ENCODE measurements around the gene C9orf43. TPM values are rescaled to one million over a fixed set of nuclear protein-coding genes. Genes with fewer than 3 reads are reported as not detected.

The C9orf43 gene
- polyA plus RNA-seq, 2 donors = 0.20 to 0.33 TPM

GRCh38 chr9:113474360-113475028 is 63.9 kb downstream of the C9orf43 start:
- Histone ChIP-seq H3K27ac (ENCODE audit: low read depth in 2 of 2, low read length in 1 of 2) (no peak overlapping the region), H3K4me1 (ENCODE audit: control insufficient read depth in 2 of 2, insufficient read depth in 2 of 2, low read length in 1 of 2) (peaks cover 3 to 4% of the 10 kb centered on the region in 2 donors), H3K9me3 (ENCODE audit: control insufficient read depth in 2 of 2, insufficient read depth in 1 of 2, low read depth in 1 of 2, low read length in 1 of 2) (no peaks in the 10 kb centered on the region), H3K27me3 (ENCODE audit: control insufficient read depth in 1 of 2, insufficient read depth in 2 of 2, low read length in 2 of 2) (no peaks in the 10 kb centered on the region), H3K36me3 (ENCODE audit: control insufficient read depth in 2 of 2, insufficient read depth in 2 of 2, low read length in 1 of 2) (no peaks in the 10 kb centered on the region), H3K4me3 (ENCODE audit: low read depth in 1 of 2, low read length in 2 of 2) (no peak overlapping the region)
- 74 to 82% methylated on average over 8 of the region's 8 CpGs for WGBS, 2 donors

DNA sequence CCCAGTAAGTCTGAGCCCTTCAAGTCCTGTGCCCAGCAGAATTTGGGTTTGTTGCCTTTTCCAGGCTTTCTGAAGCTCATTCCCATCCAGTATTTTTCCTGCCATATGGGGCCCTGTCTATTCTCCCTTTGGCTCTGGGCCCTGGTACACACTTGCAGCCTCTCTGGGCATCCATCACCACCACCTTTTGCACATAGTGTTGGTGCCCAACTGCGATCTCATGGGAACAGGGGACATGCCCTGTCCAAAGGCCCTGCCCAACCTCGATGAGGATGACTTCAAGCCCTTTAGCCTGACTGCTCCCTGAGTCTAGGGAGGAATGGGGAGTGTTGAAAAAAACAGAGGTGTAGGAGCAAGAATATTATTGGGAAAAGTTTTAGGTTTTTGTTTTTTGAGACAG is 64.5 kb downstream of the C9orf43 start:
- no peaks in the 10 kb centered on the region for H3K27me3 ChIP-seq (ENCODE audit: control insufficient read depth in 1 of 2, insufficient read depth in 2 of 2, low read length in 2 of 2)
- WGBS, 2 donors = 95 to 97% methylated on average over 2 of the region's 2 CpGs
- no peak overlapping the region for H3K4me3 ChIP-seq (ENCODE audit: low read depth in 1 of 2, low read length in 2 of 2)
- H3K36me3 ChIP-seq (ENCODE audit: control insufficient read depth in 2 of 2, insufficient read depth in 2 of 2, low read length in 1 of 2) = no peaks in the 10 kb centered on the region
- no peak overlapping the region for H3K27ac ChIP-seq (ENCODE audit: low read depth in 2 of 2, low read length in 1 of 2)
- H3K9me3 ChIP-seq (ENCODE audit: control insufficient read depth in 2 of 2, insufficient read depth in 1 of 2, low read depth in 1 of 2, low read length in 1 of 2) = no peaks in the 10 kb centered on the region
- peaks cover 3 to 4% of the 10 kb centered on the region in 2 donors for H3K4me1 ChIP-seq (ENCODE audit: control insufficient read depth in 2 of 2, insufficient read depth in 2 of 2, low read length in 1 of 2)

DNA sequence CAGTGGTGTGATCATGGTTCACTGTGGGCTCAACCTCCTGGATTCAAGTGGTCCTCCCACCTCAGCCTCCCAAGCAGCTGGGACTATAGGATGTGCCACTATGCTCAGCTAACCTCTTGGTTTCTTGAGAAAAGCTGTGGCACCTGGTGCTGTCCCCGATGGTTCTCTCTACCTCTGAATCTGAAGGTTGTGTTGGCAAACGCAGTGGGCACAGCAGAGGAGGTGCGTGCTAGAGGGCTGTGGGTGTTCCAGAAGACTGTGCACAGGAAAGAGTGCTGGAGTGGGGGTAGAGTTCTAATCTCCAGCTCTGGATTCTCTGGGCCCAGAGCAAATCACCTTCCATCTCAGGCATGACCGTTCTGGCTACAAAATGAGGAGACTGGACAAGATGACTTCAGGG is 65.4 kb downstream of the C9orf43 start:
- Histone ChIP-seq H3K36me3 (ENCODE audit: control insufficient read depth in 2 of 2, insufficient read depth in 2 of 2, low read length in 1 of 2) (no peaks in the 10 kb centered on the region), H3K4me1 (ENCODE audit: control insufficient read depth in 2 of 2, insufficient read depth in 2 of 2, low read length in 1 of 2) (peaks cover 3 to 4% of the 10 kb centered on the region in 2 donors), H3K4me3 (ENCODE audit: low read depth in 1 of 2, low read length in 2 of 2) (no peak overlapping the region), H3K27ac (ENCODE audit: low read depth in 2 of 2, low read length in 1 of 2) (no peak overlapping the region), H3K27me3 (ENCODE audit: control insufficient read depth in 1 of 2, insufficient read depth in 2 of 2, low read length in 2 of 2) (no peaks in the 10 kb centered on the region), H3K9me3 (ENCODE audit: control insufficient read depth in 2 of 2, insufficient read depth in 1 of 2, low read depth in 1 of 2, low read length in 1 of 2) (no peaks in the 10 kb centered on the region)
- 94 to 97% methylated on average over 4 of the region's 4 CpGs for WGBS, 2 donors

GRCh38 chr9:113476511-113476916 is 66.0 kb downstream of the C9orf43 start:
- WGBS, 2 donors = 64 to 75% methylated on average over 4 of the region's 4 CpGs
- no peak overlapping the region for H3K4me3 ChIP-seq (ENCODE audit: low read depth in 1 of 2, low read length in 2 of 2)
- H3K27ac ChIP-seq (ENCODE audit: low read depth in 2 of 2, low read length in 1 of 2) = no peak overlapping the region
- peaks cover 3 to 4% of the 10 kb centered on the region in 2 donors for H3K4me1 ChIP-seq (ENCODE audit: control insufficient read depth in 2 of 2, insufficient read depth in 2 of 2, low read length in 1 of 2)
- no peaks in the 10 kb centered on the region for H3K27me3 ChIP-seq (ENCODE audit: control insufficient read depth in 1 of 2, insufficient read depth in 2 of 2, low read length in 2 of 2)
- no peaks in the 10 kb centered on the region for H3K9me3 ChIP-seq (ENCODE audit: control insufficient read depth in 2 of 2, insufficient read depth in 1 of 2, low read depth in 1 of 2, low read length in 1 of 2)
- no peaks in the 10 kb centered on the region for H3K36me3 ChIP-seq (ENCODE audit: control insufficient read depth in 2 of 2, insufficient read depth in 2 of 2, low read length in 1 of 2)

DNA sequence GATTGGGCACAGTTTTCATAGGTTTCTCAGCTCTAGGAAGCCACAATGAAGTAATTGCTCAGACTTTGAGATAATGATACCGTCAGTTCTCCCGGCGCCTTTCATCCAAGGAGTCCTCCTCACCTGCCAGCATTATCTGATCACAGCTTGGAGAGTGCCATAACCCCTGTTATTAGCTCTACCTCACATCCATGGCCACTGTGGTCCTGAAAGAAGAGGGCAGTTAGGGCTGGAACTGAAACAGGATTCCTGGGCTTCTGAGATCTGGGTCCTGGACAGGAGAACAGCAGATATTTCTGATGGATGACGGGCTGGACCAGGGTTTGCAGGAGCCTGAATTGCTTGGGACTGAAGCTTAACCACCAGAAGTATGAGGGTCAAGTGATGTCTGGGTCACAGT is 66.5 kb downstream of the C9orf43 start:
- H3K4me1 ChIP-seq (ENCODE audit: control insufficient read depth in 2 of 2, insufficient read depth in 2 of 2, low read length in 1 of 2) = peaks cover 3 to 4% of the 10 kb centered on the region in 2 donors
- 93 to 97% methylated on average over 4 of the region's 4 CpGs for WGBS, 2 donors
- no peak overlapping the region for H3K27ac ChIP-seq (ENCODE audit: low read depth in 2 of 2, low read length in 1 of 2)
- no peaks in the 10 kb centered on the region for H3K36me3 ChIP-seq (ENCODE audit: control insufficient read depth in 2 of 2, insufficient read depth in 2 of 2, low read length in 1 of 2)
- no peak overlapping the region for H3K4me3 ChIP-seq (ENCODE audit: low read depth in 1 of 2, low read length in 2 of 2)
- no peaks in the 10 kb centered on the region for H3K27me3 ChIP-seq (ENCODE audit: control insufficient read depth in 1 of 2, insufficient read depth in 2 of 2, low read length in 2 of 2)
- H3K9me3 ChIP-seq (ENCODE audit: control insufficient read depth in 2 of 2, insufficient read depth in 1 of 2, low read depth in 1 of 2, low read length in 1 of 2) = no peaks in the 10 kb centered on the region

DNA sequence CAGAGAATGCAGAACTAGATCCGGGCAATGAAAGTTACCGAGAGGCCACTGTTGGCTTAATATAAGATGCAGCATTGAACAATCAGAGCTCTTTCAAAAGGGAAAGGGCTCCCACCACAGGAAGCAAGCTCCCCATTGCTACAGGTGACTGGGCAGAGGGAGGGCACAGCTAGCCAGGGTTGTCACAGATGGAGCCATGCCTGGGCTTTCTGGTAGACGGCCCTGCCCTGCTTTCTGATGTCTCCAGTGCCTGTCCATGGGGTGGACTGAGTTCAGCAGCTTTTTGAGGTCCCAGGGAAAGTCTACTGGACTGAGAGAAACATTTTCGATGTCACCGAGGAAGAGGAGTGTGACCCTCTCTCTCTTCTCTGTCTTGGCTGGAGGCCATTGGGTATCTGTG is 67.1 kb downstream of the C9orf43 start:
- Histone ChIP-seq H3K27me3 (ENCODE audit: control insufficient read depth in 1 of 2, insufficient read depth in 2 of 2, low read length in 2 of 2) (no peaks in the 10 kb centered on the region), H3K4me1 (ENCODE audit: control insufficient read depth in 2 of 2, insufficient read depth in 2 of 2, low read length in 1 of 2) (peaks cover 3 to 4% of the 10 kb centered on the region in 2 donors), H3K27ac (ENCODE audit: low read depth in 2 of 2, low read length in 1 of 2) (no peak overlapping the region), H3K4me3 (ENCODE audit: low read depth in 1 of 2, low read length in 2 of 2) (no peak overlapping the region), H3K9me3 (ENCODE audit: control insufficient read depth in 2 of 2, insufficient read depth in 1 of 2, low read depth in 1 of 2, low read length in 1 of 2) (no peaks in the 10 kb centered on the region), H3K36me3 (ENCODE audit: control insufficient read depth in 2 of 2, insufficient read depth in 2 of 2, low read length in 1 of 2) (no peaks in the 10 kb centered on the region)
- 89 to 94% methylated on average over 5 of the region's 5 CpGs for WGBS, 2 donors

DNA sequence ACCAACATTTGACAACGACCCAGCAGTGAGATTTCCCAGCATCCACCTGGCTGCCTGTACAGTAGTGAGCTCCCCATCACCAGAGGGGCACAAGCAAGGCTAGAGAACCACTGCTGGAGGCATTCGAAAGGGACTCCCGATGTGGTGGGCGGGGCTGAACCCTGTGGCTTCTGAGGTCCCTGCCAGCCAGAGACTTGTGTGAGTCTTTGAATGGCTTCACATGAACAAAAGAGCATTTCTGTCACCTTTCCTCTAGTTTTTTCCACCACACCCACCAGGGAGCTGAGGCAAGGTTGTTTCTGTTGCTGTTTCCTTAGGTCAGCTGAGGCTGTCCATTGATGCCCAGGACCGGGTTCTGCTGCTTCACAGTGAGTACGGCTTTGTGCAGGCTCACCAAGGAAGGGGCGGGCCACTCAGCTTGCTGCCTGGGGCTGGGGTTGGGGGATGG is 68.7 kb downstream of the C9orf43 start:
- no peaks in the 10 kb centered on the region for H3K36me3 ChIP-seq (ENCODE audit: control insufficient read depth in 2 of 2, insufficient read depth in 2 of 2, low read length in 1 of 2)
- H3K4me1 ChIP-seq (ENCODE audit: control insufficient read depth in 2 of 2, insufficient read depth in 2 of 2, low read length in 1 of 2) = peaks cover 3 to 4% of the 10 kb centered on the region in 2 donors
- H3K27ac ChIP-seq (ENCODE audit: low read depth in 2 of 2, low read length in 1 of 2) = no peak overlapping the region
- H3K4me3 ChIP-seq (ENCODE audit: low read depth in 1 of 2, low read length in 2 of 2) = no peak overlapping the region
- no peaks in the 10 kb centered on the region for H3K9me3 ChIP-seq (ENCODE audit: control insufficient read depth in 2 of 2, insufficient read depth in 1 of 2, low read depth in 1 of 2, low read length in 1 of 2)
- no peaks in the 10 kb centered on the region for H3K27me3 ChIP-seq (ENCODE audit: control insufficient read depth in 1 of 2, insufficient read depth in 2 of 2, low read length in 2 of 2)
- WGBS, 2 donors = 67 to 74% methylated on average over 7 of the region's 7 CpGs

Other genes with a start within 250 kb of the C9orf43 start
- gene FKBP15, start 189.5 kb upstream of the C9orf43 start, polyA plus RNA-seq = 10 to 100 TPM; 10.5 to 11.6 TPM
- 10 to 100 TPM in 1 of 2 donors, 1 to 10 TPM in 1; 5.4 to 10.4 TPM for gene SLC31A1, start 189.2 kb upstream of the C9orf43 start, polyA plus RNA-seq
- gene CDC26, start 135.2 kb upstream of the C9orf43 start, polyA plus RNA-seq = 10 to 100 TPM; 13.5 to 27.9 TPM
- 10 to 100 TPM in 1 of 2 donors, 1 to 10 TPM in 1; 5.1 to 11.3 TPM for gene PRPF4, start 135.1 kb upstream of the C9orf43 start, polyA plus RNA-seq
- 1 to 10 TPM; 2.3 to 3.6 TPM for gene RNF183, start 107.4 kb upstream of the C9orf43 start, polyA plus RNA-seq
- 1 to 10 TPM; 1.2 to 1.6 TPM for gene WDR31, start 70.5 kb upstream of the C9orf43 start, polyA plus RNA-seq
- 10 to 100 TPM; 17.2 to 27.5 TPM for gene BSPRY, start 61.2 kb upstream of the C9orf43 start, polyA plus RNA-seq
- gene HDHD3, start 33.8 kb upstream of the C9orf43 start, polyA plus RNA-seq = 10 to 100 TPM; 43.7 to 46.6 TPM
- 10 to 100 TPM; 38.4 TPM for gene ALAD, start 9.5 kb upstream of the C9orf43 start, polyA plus RNA-seq
- gene POLE3, start 72 bp upstream of the C9orf43 start, polyA plus RNA-seq = 10 to 100 TPM; 17.4 to 38.9 TPM
- 10 to 100 TPM in 1 of 2 donors, 1 to 10 TPM in 1; 9.1 to 10.2 TPM for gene RGS3, start 53.0 kb downstream of the C9orf43 start, polyA plus RNA-seq

Measured in esophagus (tissue), 2 donors.